H7 (cell line): Measurements from ENCODE around the gene ALK. TPM values are rescaled to one million over a fixed set of nuclear protein-coding genes. Genes with fewer than 3 reads are reported as not detected.

Source experiments
- DNase-seq: peaks from one replicate; pipeline ENCODE4 v3.0.0; 2012
- H3K27me3 ChIP-seq: 2 replicates; pipeline ENCODE4 v1.6.0; 2011; ENCODE audit warnings: mild to moderate bottlenecking, low read length; ENCODE audit not compliant: control insufficient read depth, insufficient read depth
- H3K36me3 ChIP-seq: replicated peaks from 2 replicates; pipeline ENCODE4 v1.5.1; 2011; ENCODE audit warnings: low read length; ENCODE audit not compliant: control insufficient read depth, insufficient read depth
- H3K4me3 ChIP-seq: 2 replicates; pipeline ENCODE4 v1.5.1; 2011; ENCODE audit warnings: low read depth, mild to moderate bottlenecking, control low read depth, low read length, moderate library complexity; ENCODE audit not compliant: insufficient read depth
- total RNA-seq: library from RNA; depleted of rRNA; stranded (reverse); fragments of >200 nt; shearing (Covaris generic); gene quantifications from 2 replicates; pipeline ENCODE4 v1.2.3, GENCODE V29; 2014

Gene ALK
- total RNA-seq, 1 experiment from 2014 or later: 0.21 TPM

GRCh38 chr2:29520001-29520400, 401.4 kb downstream of the ALK start:
- Histone ChIP-seq H3K36me3 (no peaks in the 10 kb centered on the region), H3K27me3 (no peaks in the 10 kb centered on the region), H3K4me3 (no peak overlapping the region)
- DNase-seq: no peak

GRCh38 chr2:29519338-29519925, 402.0 kb downstream of the ALK start:
- Histone ChIP-seq H3K27me3 (no peaks in the 10 kb centered on the region), H3K36me3 (no peaks in the 10 kb centered on the region), H3K4me3 (no peak overlapping the region)
- no peak for DNase-seq

GRCh38 chr2:29518646-29519337, 402.6 kb downstream of the ALK start:
- Histone ChIP-seq H3K36me3 (no peaks in the 10 kb centered on the region), H3K4me3 (no peak overlapping the region), H3K27me3 (no peaks in the 10 kb centered on the region)
- no peak for DNase-seq

DNA sequence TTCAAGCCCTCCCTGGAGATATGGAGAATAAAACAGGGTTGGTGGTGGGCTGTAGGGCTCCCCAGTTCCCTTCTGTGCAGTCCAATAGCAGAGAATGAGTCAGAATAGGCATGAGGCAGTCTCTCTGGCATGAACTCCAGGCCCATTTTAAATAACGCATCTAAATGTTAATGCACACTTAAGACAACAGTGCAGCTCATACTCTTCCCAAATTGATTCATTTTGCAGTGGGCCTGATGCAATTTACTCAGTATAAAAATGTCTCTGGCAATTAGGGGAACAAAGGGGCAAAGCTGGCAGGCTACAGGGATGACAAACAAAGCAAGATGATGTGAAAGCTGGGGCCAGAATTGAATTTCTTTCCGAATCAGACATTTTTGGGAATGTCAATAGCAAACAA, 403.4 kb downstream of the ALK start:
- DNase-seq: no peak
- no peaks in the 10 kb centered on the region for H3K36me3 ChIP-seq
- no peaks in the 10 kb centered on the region for H3K27me3 ChIP-seq
- H3K4me3 ChIP-seq: no peak overlapping the region

DNA sequence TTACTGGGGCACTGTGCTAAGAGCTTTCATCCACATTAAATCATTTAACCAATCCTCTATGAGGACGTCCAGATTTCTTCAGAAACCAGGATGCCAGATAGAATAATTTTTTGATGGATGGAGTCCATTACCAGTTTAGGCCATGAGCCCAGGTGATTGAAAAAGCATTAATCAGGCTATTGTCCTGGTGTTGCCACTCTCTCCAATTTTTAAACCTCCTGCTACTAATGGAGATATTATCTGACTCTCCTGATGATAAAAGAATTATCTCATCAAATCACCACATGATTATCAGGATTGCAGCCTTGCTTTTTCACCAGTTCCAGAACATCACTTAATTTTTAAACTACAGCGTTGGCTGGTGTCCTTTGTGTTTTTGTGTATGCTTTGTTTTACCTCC, 404.0 kb downstream of the ALK start:
- DNase-seq: no peak
- Histone ChIP-seq H3K27me3 (no peaks in the 10 kb centered on the region), H3K4me3 (no peak overlapping the region), H3K36me3 (no peaks in the 10 kb centered on the region)

DNA sequence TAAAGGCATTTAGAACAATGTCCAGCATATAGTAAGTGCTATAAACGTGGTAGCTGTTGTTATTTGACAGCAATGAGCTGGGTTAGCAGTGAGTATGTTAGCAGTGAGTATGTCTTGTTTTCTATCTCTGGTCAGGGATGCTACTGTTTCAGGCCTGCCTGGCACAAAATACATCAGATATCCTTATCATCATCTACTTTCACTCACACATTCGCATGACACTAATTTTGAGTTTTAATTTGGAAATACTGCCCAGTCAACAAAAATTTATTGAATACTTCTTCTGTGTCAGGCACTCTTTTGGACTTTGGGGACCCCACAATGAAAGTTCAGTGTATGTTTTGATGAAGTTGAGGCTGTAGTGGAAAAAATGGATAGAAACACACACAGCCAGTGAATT, 404.6 kb downstream of the ALK start:
- DNase-seq: no peak
- no peaks in the 10 kb centered on the region for H3K36me3 ChIP-seq
- no peak overlapping the region for H3K4me3 ChIP-seq
- no peaks in the 10 kb centered on the region for H3K27me3 ChIP-seq

GRCh38 chr2:29509878-29510277, 411.5 kb downstream of the ALK start:
- no peaks in the 10 kb centered on the region for H3K27me3 ChIP-seq
- no peaks in the 10 kb centered on the region for H3K36me3 ChIP-seq
- no peak overlapping the region for H3K4me3 ChIP-seq
- DNase-seq: no peak

DNA sequence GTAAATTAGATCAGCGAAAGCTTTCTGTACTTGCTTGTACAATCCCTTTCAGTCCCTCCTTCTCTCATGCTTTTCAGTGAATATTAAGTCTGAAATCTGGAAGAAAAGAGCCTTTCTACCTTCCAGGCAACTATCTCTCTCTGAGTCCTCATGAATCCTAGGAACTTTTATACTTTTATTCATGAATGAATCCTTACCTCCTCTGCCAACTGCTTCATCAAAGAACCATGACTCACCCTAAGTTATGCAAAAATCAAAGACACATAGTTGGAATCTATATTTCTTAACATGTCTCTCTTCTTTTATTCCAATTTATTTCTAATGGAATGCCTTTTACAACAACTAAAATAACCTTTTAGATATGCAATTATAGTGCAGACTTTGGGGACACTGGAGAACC, 412.0 kb downstream of the ALK start:
- H3K4me3 ChIP-seq: no peak overlapping the region
- no peak for DNase-seq
- no peaks in the 10 kb centered on the region for H3K36me3 ChIP-seq
- H3K27me3 ChIP-seq: no peaks in the 10 kb centered on the region

GRCh38 chr2:29504746-29505145, 416.6 kb downstream of the ALK start:
- Histone ChIP-seq H3K36me3 (no peaks in the 10 kb centered on the region), H3K27me3 (no peaks in the 10 kb centered on the region), H3K4me3 (no peak overlapping the region)
- DNase-seq: no peak

- Histone ChIP-seq H3K36me3 (no peaks in the 10 kb centered on the region), H3K4me3 (no peak overlapping the region), H3K27me3 (no peaks in the 10 kb centered on the region)
- no peak for DNase-seq
These were observed 418.9 kb downstream of the ALK start for GRCh38 chr2:29502460-29502911.

GRCh38 chr2:29497375-29497774, 424.0 kb downstream of the ALK start:
- no peak for DNase-seq
- Histone ChIP-seq H3K36me3 (no peaks in the 10 kb centered on the region), H3K4me3 (no peak overlapping the region), H3K27me3 (no peaks in the 10 kb centered on the region)

GRCh38 chr2:29496198-29496597, 425.2 kb downstream of the ALK start:
- no peak for DNase-seq
- Histone ChIP-seq H3K36me3 (no peaks in the 10 kb centered on the region), H3K27me3 (no peaks in the 10 kb centered on the region), H3K4me3 (no peak overlapping the region)

GRCh38 chr2:29495536-29496060, 425.8 kb downstream of the ALK start:
- no peak for DNase-seq
- H3K4me3 ChIP-seq: no peak overlapping the region
- no peaks in the 10 kb centered on the region for H3K36me3 ChIP-seq
- H3K27me3 ChIP-seq: no peaks in the 10 kb centered on the region

DNA sequence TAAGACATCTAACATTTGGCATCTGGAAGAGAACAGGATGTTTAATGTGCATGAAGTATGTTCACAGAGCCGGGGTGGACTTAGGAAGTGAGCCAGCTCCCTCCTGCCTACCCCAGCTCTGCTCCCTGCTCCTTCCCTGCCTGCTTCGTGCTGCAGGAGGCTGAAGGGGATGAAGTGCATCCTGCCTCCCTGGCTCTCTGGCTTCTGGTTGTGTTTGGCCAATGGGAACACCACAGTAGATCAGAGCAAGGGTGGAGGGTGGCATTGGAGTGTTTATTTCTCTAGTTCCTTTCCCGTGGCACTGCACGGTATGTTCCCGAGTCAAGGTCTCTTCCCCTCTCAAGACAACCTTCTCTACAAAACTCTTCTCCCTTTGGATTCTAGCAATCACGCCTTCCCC, 426.3 kb downstream of the ALK start:
- DNase-seq: no peak
- Histone ChIP-seq H3K36me3 (no peaks in the 10 kb centered on the region), H3K4me3 (no peak overlapping the region), H3K27me3 (no peaks in the 10 kb centered on the region)

DNA sequence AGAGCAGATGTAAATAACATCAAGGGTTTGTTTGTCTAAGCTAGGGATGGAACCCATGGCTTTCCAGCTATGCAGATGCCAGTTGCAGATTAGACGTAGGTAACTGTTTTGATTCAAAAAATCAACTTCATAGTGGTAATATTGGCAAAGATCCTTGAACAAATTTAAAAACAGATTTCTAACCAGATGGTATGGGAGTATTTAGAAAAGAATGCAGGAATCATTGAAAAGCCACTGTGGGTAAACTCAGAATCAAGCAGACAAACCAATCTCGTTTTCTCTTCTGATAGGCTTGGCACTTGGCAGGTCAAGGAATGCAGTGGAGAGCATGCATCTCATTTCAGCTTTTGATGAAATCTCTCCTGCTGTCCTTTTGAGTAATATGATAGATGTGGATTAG, 428.7 kb downstream of the ALK start:
- no peak overlapping the region for H3K4me3 ChIP-seq
- no peaks in the 10 kb centered on the region for H3K27me3 ChIP-seq
- H3K36me3 ChIP-seq: no peaks in the 10 kb centered on the region
- DNase-seq: no peak
